Ishikawa (cell line): ENCODE results near the gene ANKMY1.

Experiments used
- CEBPB ChIP-seq: IDR thresholded peaks from 2 replicates; pipeline ENCODE4 v1.6.1; 2012
- CREB1 ChIP-seq: IDR thresholded peaks from 2 replicates; pipeline ENCODE4 v1.6.1; 2012; ENCODE audit warnings: low read depth
- EGR1 ChIP-seq: IDR thresholded peaks from 2 replicates; pipeline ENCODE4 v1.6.1; 2012
- EP300 ChIP-seq: IDR thresholded peaks from 2 replicates; pipeline ENCODE4 v1.6.1; 2012; ENCODE audit warnings: borderline replicate concordance
- FOXM1 ChIP-seq: IDR thresholded peaks from 2 replicates; pipeline ENCODE4 v1.6.1; 2012; ENCODE audit warnings: low read depth, borderline replicate concordance
- NFIC ChIP-seq: IDR thresholded peaks from 2 replicates; pipeline ENCODE4 v1.6.1; 2012
- RAD21 ChIP-seq: IDR thresholded peaks from 2 replicates; pipeline ENCODE4 v1.6.1; 2012; ENCODE audit warnings: low read depth
- REST ChIP-seq: IDR thresholded peaks from 2 replicates; pipeline ENCODE4 v1.6.1; 2012; ENCODE audit warnings: low read depth, mild to moderate bottlenecking
- TAF1 ChIP-seq: IDR thresholded peaks from 2 replicates; pipeline ENCODE4 v1.6.1; 2012; ENCODE audit warnings: low read depth, mild to moderate bottlenecking
- TCF12 ChIP-seq: IDR thresholded peaks from 2 replicates; pipeline ENCODE4 v1.6.1; 2012; ENCODE audit warnings: low read depth
- TEAD4 ChIP-seq: IDR thresholded peaks from 2 replicates; pipeline ENCODE4 v1.6.1; 2012
- USF1 ChIP-seq: IDR thresholded peaks from 2 replicates; pipeline ENCODE4 v1.6.1; 2012
- YY1 ChIP-seq: IDR thresholded peaks from 2 replicates; pipeline ENCODE4 v1.6.1; 2012; ENCODE audit warnings: low read depth
- ZBTB7A ChIP-seq: IDR thresholded peaks from 2 replicates; pipeline ENCODE4 v1.6.1; 2012; ENCODE audit warnings: low read depth
- TF ChIP-seq, protein P1 (sequence below): IDR thresholded peaks from 2 replicates; pipeline ENCODE4 v1.6.1; 2012

Gene ANKMY1

DNA sequence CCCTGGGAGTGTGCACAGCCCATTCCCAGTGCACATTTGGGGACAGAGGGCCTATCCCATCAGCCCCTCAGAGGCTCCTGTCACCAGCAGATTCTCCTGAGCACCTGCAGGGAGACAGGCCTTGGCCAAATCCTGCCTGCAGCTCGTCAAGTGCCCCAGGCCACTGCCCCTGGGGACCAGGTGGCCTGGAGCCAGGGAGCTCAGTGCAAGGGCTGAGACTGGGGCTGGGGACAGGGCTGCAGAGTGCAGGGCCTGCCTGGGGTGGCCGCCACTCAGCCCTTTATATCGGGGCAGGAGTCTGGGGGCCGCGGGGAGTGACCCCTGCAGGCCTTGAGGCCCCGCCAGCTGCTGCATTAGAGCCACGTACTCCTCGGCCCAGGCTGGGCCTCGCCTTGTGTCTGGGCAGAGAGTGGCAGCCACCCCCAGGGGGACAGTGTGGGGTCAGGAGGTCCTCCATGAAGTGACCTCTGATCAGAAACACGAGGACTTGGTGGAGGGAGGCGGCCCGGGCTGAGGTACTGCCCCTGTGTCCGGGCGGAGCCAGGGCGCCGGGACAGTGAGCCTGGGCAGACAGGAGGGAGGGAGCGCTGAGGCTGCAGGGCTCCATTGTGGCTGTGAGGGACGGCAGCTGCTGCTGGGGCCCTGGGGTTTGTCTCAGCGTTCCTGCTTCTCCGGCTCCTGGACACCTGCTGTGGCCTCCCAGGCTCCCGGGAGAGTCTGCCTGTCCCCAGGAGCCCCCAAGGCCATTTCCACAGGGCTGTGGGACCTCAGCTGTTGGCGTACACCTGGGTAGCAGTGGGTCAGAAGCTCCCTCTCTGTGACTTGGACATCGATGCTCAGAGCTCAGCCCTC lies 98.2 kb downstream of the ANKMY1 start:
- TF ChIP-seq EP300 (no peak), FOXM1 (no peak), NFIC (no peak), CEBPB (no peak), CREB1 (no peak), EGR1 (no peak), ZBTB7A (no peak), REST (no peak), TAF1 (no peak), YY1 (no peak), TCF12 (no peak)

DNA sequence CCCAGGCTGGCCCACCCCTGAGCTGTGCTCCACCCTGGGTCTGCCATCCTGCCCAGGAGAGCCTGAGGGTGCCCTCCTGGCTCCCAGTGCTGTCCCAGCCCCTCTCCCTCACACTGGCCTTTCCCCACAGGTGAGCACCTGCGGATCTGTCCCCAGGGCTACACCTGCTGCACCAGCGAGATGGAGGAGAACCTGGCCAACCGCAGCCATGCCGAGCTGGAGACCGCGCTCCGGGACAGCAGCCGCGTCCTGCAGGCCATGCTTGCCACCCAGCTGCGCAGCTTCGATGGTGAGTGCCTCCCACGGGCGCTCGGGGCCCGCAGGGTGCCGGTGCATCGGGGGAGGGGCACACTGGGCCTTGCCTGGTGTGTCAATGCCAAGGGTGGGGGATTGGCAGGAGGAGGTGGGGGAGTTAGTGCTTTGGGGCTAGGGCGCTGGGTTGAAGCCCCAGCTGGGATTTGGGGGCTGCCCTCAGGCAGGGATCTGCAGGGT lies 98.8 kb downstream of the ANKMY1 start:
- TF ChIP-seq RAD21 (no peak), NFIC (no peak), USF1 (no peak), REST (no peak), TAF1 (no peak), CEBPB (no peak), CREB1 (no peak), FOXM1 (no peak), TEAD4 (no peak), ZBTB7A (no peak), EGR1 (no peak), TCF12 (no peak), EP300 (no peak)
- TF ChIP-seq, protein P1, sequence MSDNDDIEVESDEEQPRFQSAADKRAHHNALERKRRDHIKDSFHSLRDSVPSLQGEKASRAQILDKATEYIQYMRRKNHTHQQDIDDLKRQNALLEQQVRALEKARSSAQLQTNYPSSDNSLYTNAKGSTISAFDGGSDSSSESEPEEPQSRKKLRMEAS: no peak

DNA sequence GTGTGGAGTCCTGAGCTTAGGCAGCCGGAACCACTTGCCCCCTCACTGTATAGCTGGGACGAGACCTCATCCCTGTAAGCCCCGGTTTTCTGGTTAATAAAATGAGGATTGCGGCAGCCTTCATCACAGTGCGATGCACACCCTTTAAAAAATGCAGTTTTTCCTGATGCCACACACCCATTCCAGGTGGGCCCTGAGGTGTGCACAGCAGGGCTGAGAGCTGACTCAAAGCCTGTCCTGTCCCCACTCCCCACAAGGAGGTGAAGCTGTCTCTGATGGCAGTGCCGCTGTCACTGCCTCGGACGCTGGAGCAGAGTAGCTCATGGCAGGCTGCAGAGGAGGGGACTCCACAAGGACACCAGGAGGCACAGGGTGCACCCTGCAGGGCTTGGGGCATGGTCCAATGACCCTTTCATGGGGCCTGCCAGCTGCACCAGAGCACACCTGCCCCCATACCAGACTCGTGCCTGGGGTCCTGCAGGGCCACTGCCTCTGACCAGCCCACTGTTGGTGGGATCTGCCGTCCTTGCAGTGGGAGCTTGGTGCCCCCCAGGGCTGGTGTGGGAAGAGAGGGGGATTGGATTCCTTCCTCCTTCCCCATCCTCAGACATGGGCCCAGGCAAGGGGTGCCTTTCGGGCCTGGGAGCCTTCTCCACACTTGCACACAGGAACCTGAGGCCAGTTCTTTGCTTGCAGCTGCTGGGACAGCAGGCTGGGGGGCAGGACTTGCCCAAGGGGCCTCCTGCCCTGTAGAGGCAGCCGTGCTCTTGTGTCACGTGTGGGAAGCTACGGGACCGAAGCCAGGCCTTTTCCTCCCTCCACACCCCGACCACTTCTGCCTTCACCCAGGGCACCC lies 99.5 kb downstream of the ANKMY1 start:
- TF ChIP-seq YY1 (no peak), TCF12 (no peak), TEAD4 (no peak), ZBTB7A (no peak), FOXM1 (no peak)

GRCh38 chr2:240457223-240458043 lies 100.4 kb downstream of the ANKMY1 start:
- TF ChIP-seq TCF12 (0 out of 2 replicates have a peak, but pooled peaks have one; percentile 28), TEAD4 (peak; percentile 77), REST (no peak), EGR1 (no peak)
